GM12878 (cell line): ENCODE results near the gene UAP1L1. TPM values are rescaled to one million over a fixed set of nuclear protein-coding genes. Genes with fewer than 3 reads are reported as not detected.

Experiments used
- EED ChIP-seq: sonication (generic); IDR thresholded peaks from 2 replicates; pipeline ENCODE4 v1.6.1; 2016; ENCODE audit warnings: antibody characterized with exemption, low read depth
- EGR1 ChIP-seq, 2 experiments: IDR thresholded peaks; 1 replicate in 1 of 2; 2 replicates in 1 of 2; pipeline ENCODE4 v1.6.1; 2011 to 2012; ENCODE audit warnings: low read depth in 2 of 2, low read length in 2 of 2, borderline replicate concordance in 1 of 2, mild to moderate bottlenecking in 1 of 2, moderate library complexity in 1 of 2
- EZH2 ChIP-seq: IDR thresholded peaks from 2 replicates; pipeline ENCODE4 v1.6.1; 2012; ENCODE audit warnings: low read depth, mild to moderate bottlenecking, control low read depth, inconsistent platforms, low read length, borderline replicate concordance; ENCODE audit not compliant: control insufficient read depth
- FOXK2 ChIP-seq: fragments of 450-650 bp; IDR thresholded peaks from 2 replicates; pipeline ENCODE4 v1.6.1; 2017; ENCODE audit warnings: mild to moderate bottlenecking, moderate library complexity
- HCFC1 ChIP-seq: fragments of 150-350 bp; IDR thresholded peaks from 2 replicates; pipeline ENCODE4 v1.6.1; 2014; ENCODE audit warnings: low read length
- JUNB ChIP-seq: IDR thresholded peaks from 2 replicates; pipeline ENCODE4 v1.6.1; 2016; ENCODE audit warnings: antibody characterized with exemption, mild to moderate bottlenecking
- KAT2A ChIP-seq: conservative IDR thresholded peaks from 2 replicates; pipeline ENCODE4 v1.6.1; 2011; ENCODE audit warnings: low read depth, low read length; ENCODE audit not compliant: control insufficient read depth
- NR2F1 ChIP-seq: fragments of 450-650 bp; conservative IDR thresholded peaks from 2 replicates; pipeline ENCODE4 v1.6.1; 2017; ENCODE audit warnings: mild to moderate bottlenecking
- RUNX3 ChIP-seq: IDR thresholded peaks from 2 replicates; pipeline ENCODE4 v1.6.1; 2012; ENCODE audit warnings: low read length, inconsistent platforms
- SIN3A ChIP-seq: IDR thresholded peaks from 2 replicates; pipeline ENCODE4 v1.6.1; 2012; ENCODE audit warnings: low read depth, low read length, improper control_type of control experiment
- SIX5 ChIP-seq: IDR thresholded peaks from 2 replicates; pipeline ENCODE4 v1.6.1; 2011; ENCODE audit warnings: mild to moderate bottlenecking, low read depth, low read length, moderate library complexity; ENCODE audit not compliant: severe bottlenecking
- SMAD5 ChIP-seq: IDR thresholded peaks from 2 replicates; pipeline ENCODE4 v1.6.1; 2016; ENCODE audit warnings: antibody characterized with exemption, low read depth
- SMC3 ChIP-seq: IDR thresholded peaks from 2 replicates; pipeline ENCODE4 v1.6.1; 2011; ENCODE audit warnings: low read length, improper control_type of control experiment, borderline replicate concordance
- TCF12 ChIP-seq: IDR thresholded peaks from 2 replicates; pipeline ENCODE4 v1.6.1; 2011; ENCODE audit warnings: low read depth, mild to moderate bottlenecking, low read length
- polyA plus RNA-seq, 11 experiments: library from polyadenylated mRNA; depleted of rRNA in 4 of 11; unstranded in 6 of 11; stranded (reverse) in 5 of 11; fragments of >200 nt; fragmentation: Nextera tagmentation in 4 of 11; fragmentation: Illumina TruSeq in 1 of 11; extraction: Ambion mirVana in 4 of 11; extraction: Trizol in 1 of 11; gene quantifications; 1 replicate in 1 of 11; 2 replicates in 10 of 11; pipeline versions ENCODE4 v1.2.1 to v1.2.3, GENCODE V29; 2011 to 2016; ENCODE audit warnings: inconsistent platforms in 2 of 11, missing spikeins in 2 of 11, low read depth in 1 of 11
- total RNA-seq, 4 experiments: library from RNA; depleted of rRNA in 3 of 4; stranded (reverse); fragments of >200 nt in 3 of 4; fragmentation: Illumina TruSeq in 1 of 4; extraction: Trizol in 1 of 4; gene quantifications; 2 replicates each; pipeline versions ENCODE4 v1.2.1 to v1.2.3, GENCODE V29; 2013 to 2021
- TF ChIP-seq, protein P1 (sequence below): IDR thresholded peaks from 2 replicates; pipeline ENCODE4 v1.6.1; 2012; ENCODE audit warnings: improper control_type of control experiment, low read depth, low read length; ENCODE audit not compliant: insufficient replicate concordance
- TF ChIP-seq, protein P2 (sequence below): fragments of 450-650 bp; IDR thresholded peaks from 2 replicates; pipeline ENCODE4 v1.6.1; 2016; ENCODE audit warnings: mild to moderate bottlenecking
- TF ChIP-seq, protein P3 (sequence below): fragments of 450-650 bp; IDR thresholded peaks from 2 replicates; pipeline ENCODE4 v1.6.1; 2017; ENCODE audit warnings: mild to moderate bottlenecking, low read depth, inconsistent platforms; ENCODE audit not compliant: poor library complexity, severe bottlenecking
- TF ChIP-seq, protein P4 (sequence below): fragments of 450-650 bp; formaldehyde crosslinking; IDR thresholded peaks from 2 replicates; pipeline ENCODE4 v1.4.0; 2022; ENCODE audit warnings: mild to moderate bottlenecking, moderate library complexity

UAP1L1 gene
- total and polyA plus RNA-seq, 10 of the 15 experiments (the other 5 are each of a cell fraction or from before 2014, with no cell fraction given) = 0.29 to 15.7 (median 5.8) TPM

DNA sequence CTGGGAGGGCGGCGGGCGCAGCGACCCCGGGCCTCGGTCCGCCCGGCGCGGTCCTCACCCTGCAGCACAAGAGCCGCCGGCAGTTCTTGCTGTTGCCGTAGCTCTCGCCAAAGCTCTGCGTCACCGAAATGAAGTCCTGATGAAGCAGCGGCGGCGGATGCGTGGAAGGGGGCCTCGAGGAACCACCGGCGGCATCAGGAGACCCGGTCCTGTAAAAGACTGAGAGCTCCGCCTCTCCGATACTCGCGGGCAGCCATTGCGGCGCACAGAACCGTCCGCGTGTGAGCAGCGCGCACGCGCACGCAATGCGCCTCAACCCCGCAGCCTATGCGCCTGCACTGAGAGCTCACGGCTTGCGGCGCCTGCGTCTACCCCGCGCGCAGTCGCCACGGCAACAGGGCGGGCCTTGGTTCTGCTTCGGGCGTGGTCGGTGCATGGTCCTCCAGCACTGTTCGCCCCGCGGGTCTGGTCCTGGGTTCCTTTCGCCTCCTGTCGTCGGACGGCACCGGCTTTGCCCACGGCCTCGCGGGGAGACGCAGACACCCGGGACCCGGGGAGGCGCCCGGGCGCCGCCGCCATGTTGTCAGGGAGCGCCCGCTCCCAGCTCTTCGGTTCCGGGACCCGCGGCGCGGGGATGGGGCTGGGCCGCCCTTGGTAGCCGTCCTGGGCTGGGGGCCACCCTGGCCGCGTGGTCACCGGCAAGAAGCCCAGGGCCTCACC is 52.3 kb downstream of the UAP1L1 start (continued):
- TF ChIP-seq, protein P1, sequence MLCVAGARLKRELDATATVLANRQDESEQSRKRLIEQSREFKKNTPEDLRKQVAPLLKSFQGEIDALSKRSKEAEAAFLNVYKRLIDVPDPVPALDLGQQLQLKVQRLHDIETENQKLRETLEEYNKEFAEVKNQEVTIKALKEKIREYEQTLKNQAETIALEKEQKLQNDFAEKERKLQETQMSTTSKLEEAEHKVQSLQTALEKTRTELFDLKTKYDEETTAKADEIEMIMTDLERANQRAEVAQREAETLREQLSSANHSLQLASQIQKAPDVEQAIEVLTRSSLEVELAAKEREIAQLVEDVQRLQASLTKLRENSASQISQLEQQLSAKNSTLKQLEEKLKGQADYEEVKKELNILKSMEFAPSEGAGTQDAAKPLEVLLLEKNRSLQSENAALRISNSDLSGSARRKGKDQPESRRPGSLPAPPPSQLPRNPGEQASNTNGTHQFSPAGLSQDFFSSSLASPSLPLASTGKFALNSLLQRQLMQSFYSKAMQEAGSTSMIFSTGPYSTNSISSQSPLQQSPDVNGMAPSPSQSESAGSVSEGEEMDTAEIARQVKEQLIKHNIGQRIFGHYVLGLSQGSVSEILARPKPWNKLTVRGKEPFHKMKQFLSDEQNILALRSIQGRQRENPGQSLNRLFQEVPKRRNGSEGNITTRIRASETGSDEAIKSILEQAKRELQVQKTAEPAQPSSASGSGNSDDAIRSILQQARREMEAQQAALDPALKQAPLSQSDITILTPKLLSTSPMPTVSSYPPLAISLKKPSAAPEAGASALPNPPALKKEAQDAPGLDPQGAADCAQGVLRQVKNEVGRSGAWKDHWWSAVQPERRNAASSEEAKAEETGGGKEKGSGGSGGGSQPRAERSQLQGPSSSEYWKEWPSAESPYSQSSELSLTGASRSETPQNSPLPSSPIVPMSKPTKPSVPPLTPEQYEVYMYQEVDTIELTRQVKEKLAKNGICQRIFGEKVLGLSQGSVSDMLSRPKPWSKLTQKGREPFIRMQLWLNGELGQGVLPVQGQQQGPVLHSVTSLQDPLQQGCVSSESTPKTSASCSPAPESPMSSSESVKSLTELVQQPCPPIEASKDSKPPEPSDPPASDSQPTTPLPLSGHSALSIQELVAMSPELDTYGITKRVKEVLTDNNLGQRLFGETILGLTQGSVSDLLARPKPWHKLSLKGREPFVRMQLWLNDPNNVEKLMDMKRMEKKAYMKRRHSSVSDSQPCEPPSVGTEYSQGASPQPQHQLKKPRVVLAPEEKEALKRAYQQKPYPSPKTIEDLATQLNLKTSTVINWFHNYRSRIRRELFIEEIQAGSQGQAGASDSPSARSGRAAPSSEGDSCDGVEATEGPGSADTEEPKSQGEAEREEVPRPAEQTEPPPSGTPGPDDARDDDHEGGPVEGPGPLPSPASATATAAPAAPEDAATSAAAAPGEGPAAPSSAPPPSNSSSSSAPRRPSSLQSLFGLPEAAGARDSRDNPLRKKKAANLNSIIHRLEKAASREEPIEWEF = no peak
- TF ChIP-seq TCF12 (no peak), NR2F1 (no peak), EZH2 (no peak), RUNX3 (no peak), SIX5 (no peak), HCFC1 (peak; percentile 54), FOXK2 (no peak), SMAD5 (peak; percentile 67), JUNB (no peak), SMC3 (no peak), EED (no peak), EGR1 (IDR thresholded peaks at IDR 0.05; ENCODE audit: borderline replicate concordance in 1 of 2, low read depth in 2 of 2, low read length in 2 of 2) (peak in 1 of 2 experiments; percentile 86; a peak in 1 of 3 replicates), SIN3A (peak; percentile 90), KAT2A (no peak)
- TF ChIP-seq, protein P2, sequence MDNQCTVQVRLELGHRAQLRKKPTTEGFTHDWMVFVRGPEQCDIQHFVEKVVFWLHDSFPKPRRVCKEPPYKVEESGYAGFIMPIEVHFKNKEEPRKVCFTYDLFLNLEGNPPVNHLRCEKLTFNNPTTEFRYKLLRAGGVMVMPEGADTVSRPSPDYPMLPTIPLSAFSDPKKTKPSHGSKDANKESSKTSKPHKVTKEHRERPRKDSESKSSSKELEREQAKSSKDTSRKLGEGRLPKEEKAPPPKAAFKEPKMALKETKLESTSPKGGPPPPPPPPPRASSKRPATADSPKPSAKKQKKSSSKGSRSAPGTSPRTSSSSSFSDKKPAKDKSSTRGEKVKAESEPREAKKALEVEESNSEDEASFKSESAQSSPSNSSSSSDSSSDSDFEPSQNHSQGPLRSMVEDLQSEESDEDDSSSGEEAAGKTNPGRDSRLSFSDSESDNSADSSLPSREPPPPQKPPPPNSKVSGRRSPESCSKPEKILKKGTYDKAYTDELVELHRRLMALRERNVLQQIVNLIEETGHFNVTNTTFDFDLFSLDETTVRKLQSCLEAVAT = peak; percentile 35; the same call in 1 of the 2 replicates
- TF ChIP-seq, protein P3, sequence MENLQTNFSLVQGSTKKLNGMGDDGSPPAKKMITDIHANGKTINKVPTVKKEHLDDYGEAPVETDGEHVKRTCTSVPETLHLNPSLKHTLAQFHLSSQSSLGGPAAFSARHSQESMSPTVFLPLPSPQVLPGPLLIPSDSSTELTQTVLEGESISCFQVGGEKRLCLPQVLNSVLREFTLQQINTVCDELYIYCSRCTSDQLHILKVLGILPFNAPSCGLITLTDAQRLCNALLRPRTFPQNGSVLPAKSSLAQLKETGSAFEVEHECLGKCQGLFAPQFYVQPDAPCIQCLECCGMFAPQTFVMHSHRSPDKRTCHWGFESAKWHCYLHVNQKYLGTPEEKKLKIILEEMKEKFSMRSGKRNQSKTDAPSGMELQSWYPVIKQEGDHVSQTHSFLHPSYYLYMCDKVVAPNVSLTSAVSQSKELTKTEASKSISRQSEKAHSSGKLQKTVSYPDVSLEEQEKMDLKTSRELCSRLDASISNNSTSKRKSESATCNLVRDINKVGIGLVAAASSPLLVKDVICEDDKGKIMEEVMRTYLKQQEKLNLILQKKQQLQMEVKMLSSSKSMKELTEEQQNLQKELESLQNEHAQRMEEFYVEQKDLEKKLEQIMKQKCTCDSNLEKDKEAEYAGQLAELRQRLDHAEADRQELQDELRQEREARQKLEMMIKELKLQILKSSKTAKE = no peak
- TF ChIP-seq, protein P4, sequence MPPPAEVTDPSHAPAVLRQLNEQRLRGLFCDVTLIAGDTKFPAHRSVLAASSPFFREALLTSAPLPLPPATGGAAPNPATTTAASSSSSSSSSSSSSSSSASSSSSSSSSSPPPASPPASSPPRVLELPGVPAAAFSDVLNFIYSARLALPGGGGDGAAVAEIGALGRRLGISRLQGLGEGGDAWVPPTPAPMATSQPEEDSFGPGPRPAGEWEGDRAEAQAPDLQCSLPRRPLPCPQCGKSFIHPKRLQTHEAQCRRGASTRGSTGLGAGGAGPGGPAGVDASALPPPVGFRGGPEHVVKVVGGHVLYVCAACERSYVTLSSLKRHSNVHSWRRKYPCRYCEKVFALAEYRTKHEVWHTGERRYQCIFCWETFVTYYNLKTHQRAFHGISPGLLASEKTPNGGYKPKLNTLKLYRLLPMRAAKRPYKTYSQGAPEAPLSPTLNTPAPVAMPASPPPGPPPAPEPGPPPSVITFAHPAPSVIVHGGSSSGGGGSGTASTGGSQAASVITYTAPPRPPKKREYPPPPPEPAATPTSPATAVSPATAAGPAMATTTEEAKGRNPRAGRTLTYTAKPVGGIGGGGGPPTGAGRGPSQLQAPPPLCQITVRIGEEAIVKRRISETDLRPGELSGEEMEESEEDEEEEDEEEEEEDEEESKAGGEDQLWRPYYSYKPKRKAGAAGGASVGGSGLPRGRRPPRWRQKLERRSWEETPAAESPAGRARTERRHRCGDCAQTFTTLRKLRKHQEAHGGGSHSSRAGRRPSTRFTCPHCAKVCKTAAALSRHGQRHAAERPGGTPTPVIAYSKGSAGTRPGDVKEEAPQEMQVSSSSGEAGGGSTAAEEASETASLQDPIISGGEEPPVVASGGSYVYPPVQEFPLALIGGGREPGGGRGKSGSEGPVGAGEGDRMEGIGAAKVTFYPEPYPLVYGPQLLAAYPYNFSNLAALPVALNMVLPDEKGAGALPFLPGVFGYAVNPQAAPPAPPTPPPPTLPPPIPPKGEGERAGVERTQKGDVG (CRISPR knock-in tag) = no peak
